GM10266 (cell line): ENCODE results near the gene CC2D2A.

Source experiments
- DNase-seq: peaks from one replicate; pipeline ENCODE4 v3.0.0; 2012; ENCODE audit errors: extremely low spot score
- TF ChIP-seq, protein P1 (sequence below): IDR thresholded peaks from 2 replicates; pipeline ENCODE4 v1.5.1; 2012; ENCODE audit warnings: mild to moderate bottlenecking, low read depth; ENCODE audit not compliant: control insufficient read depth, insufficient read depth; ENCODE audit errors: missing control alignments

The CC2D2A gene

DNA sequence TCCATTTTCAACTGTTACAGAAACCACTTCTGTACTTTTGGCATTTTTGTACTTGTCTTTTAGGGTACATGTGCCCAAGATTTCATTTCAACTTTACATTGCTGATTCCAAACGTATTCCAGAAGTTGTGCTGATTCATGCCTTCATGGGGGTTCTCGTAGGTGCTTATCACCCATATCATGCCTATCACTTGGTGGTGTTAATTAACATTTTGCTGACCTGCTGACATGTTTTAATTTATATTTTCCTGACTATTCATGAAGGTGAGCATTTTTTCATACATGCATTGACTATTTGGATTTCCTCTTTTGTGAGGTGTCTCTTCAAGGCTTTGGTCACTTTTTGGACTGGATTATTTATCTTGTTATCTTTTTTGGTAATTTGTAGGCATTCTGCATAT lies 64.1 kb downstream of the CC2D2A start:
- no peak for DNase-seq
- TF ChIP-seq, protein P1, sequence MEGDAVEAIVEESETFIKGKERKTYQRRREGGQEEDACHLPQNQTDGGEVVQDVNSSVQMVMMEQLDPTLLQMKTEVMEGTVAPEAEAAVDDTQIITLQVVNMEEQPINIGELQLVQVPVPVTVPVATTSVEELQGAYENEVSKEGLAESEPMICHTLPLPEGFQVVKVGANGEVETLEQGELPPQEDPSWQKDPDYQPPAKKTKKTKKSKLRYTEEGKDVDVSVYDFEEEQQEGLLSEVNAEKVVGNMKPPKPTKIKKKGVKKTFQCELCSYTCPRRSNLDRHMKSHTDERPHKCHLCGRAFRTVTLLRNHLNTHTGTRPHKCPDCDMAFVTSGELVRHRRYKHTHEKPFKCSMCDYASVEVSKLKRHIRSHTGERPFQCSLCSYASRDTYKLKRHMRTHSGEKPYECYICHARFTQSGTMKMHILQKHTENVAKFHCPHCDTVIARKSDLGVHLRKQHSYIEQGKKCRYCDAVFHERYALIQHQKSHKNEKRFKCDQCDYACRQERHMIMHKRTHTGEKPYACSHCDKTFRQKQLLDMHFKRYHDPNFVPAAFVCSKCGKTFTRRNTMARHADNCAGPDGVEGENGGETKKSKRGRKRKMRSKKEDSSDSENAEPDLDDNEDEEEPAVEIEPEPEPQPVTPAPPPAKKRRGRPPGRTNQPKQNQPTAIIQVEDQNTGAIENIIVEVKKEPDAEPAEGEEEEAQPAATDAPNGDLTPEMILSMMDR: no peak

DNA sequence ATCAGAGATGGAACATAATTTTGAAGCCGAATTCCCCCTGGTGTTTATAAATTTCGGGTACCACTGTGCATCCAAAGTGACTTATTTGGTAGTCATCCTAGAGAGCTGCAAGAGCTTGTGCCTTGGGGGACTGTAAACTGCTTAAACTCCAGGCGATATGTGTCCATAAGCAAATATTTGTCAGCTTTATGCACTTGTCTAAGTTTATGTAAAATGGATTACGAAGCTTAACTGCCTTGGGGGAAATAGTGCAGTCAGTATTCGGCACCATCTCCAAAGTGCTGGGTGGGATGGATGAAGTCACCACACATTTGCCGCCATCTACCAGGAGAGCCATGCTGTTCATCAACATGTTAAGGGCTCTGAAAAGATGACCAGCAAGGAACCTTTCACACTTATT lies 65.9 kb downstream of the CC2D2A start:
- no peak for DNase-seq
- TF ChIP-seq, protein P1: no peak

DNA sequence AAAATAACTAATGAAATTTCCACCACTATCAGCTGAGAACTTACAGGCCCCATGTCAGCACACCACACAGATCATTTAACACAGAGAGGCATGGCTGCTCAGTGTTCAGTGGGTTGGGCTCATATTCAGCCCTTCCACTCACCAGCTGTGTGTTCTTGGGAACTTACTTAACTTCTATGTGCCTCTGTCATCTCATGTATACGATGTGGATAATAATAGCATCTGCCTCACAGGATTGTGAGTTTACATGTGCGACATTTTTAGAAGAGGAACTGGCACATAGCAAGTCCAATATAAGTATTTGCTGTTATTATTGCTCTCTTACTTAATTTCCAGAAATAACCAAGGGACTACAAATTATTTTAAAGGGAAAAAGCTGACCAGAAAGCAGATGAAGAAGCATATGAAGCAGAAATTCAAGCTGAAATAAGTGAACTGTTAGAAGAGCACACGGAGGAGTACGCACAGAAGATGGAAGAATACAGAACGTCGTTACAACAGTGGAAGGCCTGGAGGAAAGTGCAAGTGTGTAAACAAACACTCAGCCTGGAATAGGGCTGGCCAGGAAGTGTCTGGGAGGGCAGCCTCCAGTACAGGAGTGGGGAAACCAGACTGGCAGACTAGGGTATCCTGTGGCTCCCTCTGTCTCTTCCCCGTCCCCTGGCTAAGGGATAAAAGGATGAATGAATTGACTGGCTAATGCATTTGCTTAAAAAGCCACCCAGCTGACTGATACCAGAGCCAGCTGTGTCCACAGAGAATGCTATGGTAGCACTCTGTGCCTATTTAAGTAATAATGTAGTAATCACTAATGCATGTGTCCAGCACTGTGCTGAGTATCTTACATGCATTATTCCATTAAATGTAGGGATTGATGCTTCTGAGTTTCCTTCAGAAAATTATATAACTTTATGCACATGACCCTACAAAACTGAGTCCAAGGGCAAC lies 67.1 kb downstream of the CC2D2A start:
- TF ChIP-seq, protein P1: no peak
- no peak for DNase-seq

DNA sequence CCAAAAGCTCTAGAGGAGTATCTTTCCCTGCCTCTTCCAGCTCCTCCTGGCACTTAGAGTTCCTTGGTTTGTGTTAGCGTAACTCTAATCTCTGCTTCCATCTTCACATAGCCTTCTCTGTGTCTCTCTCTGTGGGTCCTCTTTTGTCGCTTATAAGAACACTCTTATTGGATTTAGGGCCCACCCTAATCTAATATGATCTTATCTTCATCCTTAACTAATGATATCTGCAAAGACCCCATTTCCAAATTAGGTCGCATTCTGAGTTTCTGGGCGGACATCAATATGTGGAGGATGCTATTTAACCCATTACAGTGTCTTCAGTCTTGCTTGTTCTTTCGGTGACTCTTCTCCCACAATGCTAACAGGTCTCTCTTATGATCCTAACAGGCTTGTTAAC lies 72.3 kb downstream of the CC2D2A start:
- DNase-seq: no peak
- TF ChIP-seq, protein P1: no peak

DNA sequence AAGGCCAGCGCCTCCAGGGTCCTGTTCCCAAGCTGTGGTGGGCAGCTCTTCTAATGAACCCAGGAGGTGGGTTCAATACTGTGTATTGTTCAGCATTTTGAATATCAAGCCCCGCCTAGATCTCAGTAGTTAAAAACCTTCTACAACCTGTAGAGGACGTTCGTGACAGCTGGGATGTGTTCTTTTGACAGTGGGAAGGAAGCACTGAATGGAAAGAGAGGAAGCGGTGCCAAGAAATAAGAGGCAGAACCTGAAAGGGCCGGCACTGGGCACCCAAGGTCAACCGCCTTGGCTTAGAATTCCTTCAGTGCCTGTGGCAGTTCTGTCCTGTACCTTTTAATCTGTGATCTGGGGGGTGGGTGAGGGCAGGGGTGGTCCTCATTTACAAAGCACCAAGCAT lies 73.1 kb downstream of the CC2D2A start:
- no peak for DNase-seq
- TF ChIP-seq, protein P1: no peak

DNA sequence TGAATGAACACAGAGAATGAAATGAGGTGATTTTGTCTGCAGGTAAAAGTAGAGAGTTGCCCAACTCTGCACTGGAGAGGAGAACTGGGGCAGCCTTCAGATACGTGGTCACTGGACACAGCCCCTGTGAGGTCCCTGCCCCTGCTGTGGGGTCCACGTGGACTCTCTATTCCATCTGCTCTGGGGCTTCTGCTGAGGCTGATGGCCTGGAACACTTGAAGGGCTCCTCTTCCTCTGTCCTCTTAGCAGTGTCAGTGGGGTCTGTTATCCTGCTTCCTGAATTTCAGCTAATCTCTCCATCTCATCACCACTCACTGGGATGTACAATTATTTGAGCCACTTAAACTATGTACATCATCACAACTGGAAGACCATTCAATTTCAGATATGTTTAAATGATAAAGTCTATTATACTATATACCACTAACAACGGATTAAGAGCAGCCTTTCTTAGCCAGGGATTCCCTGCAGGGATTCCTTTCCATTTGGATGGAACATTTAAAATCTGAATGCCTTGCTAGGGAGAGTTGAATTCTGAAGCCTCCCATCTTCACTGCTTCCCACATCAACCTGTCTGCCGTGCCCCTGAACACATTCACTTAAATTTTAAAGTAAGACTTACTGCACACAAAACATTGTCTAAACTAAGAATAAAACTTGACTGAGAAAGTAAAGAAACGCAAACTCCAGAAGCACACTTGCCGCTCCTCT lies 74.0 kb downstream of the CC2D2A start:
- TF ChIP-seq, protein P1: no peak
- DNase-seq: no peak
